Mucosa of descending colon (tissue), 3 donors: ENCODE data around the gene PRICKLE3. TPM values are rescaled to one million over a fixed set of nuclear protein-coding genes. Genes with fewer than 3 reads are reported as not detected.

Experiments used
- ATAC-seq: fragments of 200-7000 bp; cut with Tn5 transposase; one replicate; pipeline ENCODE4 v1.9.1; 2020; ENCODE audit warnings: mild to moderate bottlenecking, moderate library complexity
- DNase-seq, 3 donors: peaks; one replicate each; pipeline ENCODE4 v3.0.0-alpha.2; 2020
- H3K36me3 ChIP-seq: fragments of 200-600 bp; one replicate; pipeline ENCODE4 v1.8.0; 2021; ENCODE audit warnings: low read depth, mild to moderate bottlenecking
- H3K4me1 ChIP-seq: fragments of 200-600 bp; one replicate; pipeline ENCODE4 v1.8.0; 2021; ENCODE audit warnings: low read depth, mild to moderate bottlenecking
- H3K4me3 ChIP-seq: fragments of 200-600 bp; one replicate; pipeline ENCODE4 v1.8.0; 2021; ENCODE audit warnings: mild to moderate bottlenecking
- H3K9me3 ChIP-seq: fragments of 200-600 bp; one replicate; pipeline ENCODE4 v1.8.0; 2021; ENCODE audit warnings: mild to moderate bottlenecking
- intact Hi-C, 2 donors: fragments of 100-400 bp; cut with DNase I in 1 of 2; cut with micrococcal nuclease in 1 of 2; formaldehyde crosslinking; loops; one replicate each; pipeline versions ENCODE4 v1.11.0 to v1.11.1; 2022; cut with DNase I, micrococcal nuclease
- total RNA-seq, 3 donors: library from RNA; stranded (reverse); fragmentation: NEBNext Ultra II Directional in 2 of 3; extraction: Animal tissue kit (Norgen Biotek cat#: 25700) in 2 of 3; gene quantifications; one replicate each; pipeline versions ENCODE4 v1.2.1 to v1.2.4, GENCODE V29; 2021 to 2023
- TF ChIP-seq, protein P1 (sequence below): fragments of 200-600 bp; IDR thresholded peaks from one replicate; pipeline ENCODE4 v1.8.0; 2022; ENCODE audit warnings: antibody characterized with exemption, mild to moderate bottlenecking
- donor health status: DM: no; HTN: no; CAD: no; lungs with moderate emphysema.
- donor health status: DM: no; HTN: no; CAD: no.
- donor health status: DM: no; HTN: yes; CAD: no.

Gene PRICKLE3
- total RNA-seq, 3 donors from 2014 or later = 12.5 to 15.6 (median 13.0) TPM

DNA sequence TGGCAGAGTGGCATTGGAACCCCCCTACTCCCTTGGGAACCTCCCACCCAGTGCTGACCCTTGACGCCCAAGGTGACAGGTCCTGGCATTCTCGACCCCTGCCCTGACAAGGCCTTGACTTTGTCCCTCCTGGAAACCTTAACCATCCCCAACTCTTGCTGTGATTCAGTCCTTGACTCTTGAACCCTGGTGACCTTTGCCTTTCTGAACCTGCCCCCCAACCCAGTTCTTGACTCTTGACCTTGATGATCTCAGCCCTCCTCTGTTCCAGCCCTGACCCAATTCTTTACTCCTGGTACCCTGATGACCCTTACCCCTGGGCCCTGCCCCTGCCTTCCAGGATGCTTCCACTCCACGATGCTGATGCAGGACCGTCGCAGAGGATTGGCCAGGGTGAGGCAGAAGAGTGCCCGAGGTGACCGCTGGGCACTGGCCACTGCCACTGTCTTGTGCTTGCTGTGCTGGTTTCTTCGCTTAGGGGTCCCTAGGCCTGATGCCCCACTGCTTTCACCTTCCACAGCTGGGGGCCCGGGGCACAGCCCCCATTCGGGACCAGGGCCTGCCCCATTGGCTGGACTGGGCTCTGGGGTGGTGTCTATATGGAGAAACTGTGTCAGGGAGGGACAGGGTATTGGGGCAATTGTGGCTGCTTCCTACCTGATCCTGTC, 45.3 kb upstream of the PRICKLE3 start:
- TF ChIP-seq, protein P1, sequence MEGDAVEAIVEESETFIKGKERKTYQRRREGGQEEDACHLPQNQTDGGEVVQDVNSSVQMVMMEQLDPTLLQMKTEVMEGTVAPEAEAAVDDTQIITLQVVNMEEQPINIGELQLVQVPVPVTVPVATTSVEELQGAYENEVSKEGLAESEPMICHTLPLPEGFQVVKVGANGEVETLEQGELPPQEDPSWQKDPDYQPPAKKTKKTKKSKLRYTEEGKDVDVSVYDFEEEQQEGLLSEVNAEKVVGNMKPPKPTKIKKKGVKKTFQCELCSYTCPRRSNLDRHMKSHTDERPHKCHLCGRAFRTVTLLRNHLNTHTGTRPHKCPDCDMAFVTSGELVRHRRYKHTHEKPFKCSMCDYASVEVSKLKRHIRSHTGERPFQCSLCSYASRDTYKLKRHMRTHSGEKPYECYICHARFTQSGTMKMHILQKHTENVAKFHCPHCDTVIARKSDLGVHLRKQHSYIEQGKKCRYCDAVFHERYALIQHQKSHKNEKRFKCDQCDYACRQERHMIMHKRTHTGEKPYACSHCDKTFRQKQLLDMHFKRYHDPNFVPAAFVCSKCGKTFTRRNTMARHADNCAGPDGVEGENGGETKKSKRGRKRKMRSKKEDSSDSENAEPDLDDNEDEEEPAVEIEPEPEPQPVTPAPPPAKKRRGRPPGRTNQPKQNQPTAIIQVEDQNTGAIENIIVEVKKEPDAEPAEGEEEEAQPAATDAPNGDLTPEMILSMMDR = no peak

GRCh38 chrX:49230500-49231232, 44.5 kb upstream of the PRICKLE3 start:
- intact Hi-C loops = no loop called here
- Histone ChIP-seq H3K36me3 (no peaks in the 10 kb centered on the region), H3K9me3 (no peaks in the 10 kb centered on the region), H3K4me3 (no peak overlapping the region), H3K4me1 (no peaks in the 10 kb centered on the region)
- DNase-seq (peak; percentile 87 to 91 (median 88)), ATAC-seq (peak; percentile 89)
- TF ChIP-seq, protein P1 = no peak

More for the DNA sequence above, 45.3 kb upstream of the PRICKLE3 start:
- intact Hi-C loops = no loop called here
- ATAC-seq (no peak), DNase-seq (no peak)
- Histone ChIP-seq H3K4me1 (no peaks in the 10 kb centered on the region), H3K4me3 (no peak overlapping the region), H3K9me3 (no peaks in the 10 kb centered on the region), H3K36me3 (no peaks in the 10 kb centered on the region)

- Histone ChIP-seq H3K9me3 (no peaks in the 10 kb centered on the region), H3K4me3 (no peak overlapping the region), H3K4me1 (no peaks in the 10 kb centered on the region), H3K36me3 (no peaks in the 10 kb centered on the region)
- ATAC-seq (no peak), DNase-seq (no peak)
- intact Hi-C loops = no loop called here
- TF ChIP-seq, protein P1 = no peak
These were observed 42.0 kb upstream of the PRICKLE3 start for GRCh38 chrX:49228185-49228584.

DNA sequence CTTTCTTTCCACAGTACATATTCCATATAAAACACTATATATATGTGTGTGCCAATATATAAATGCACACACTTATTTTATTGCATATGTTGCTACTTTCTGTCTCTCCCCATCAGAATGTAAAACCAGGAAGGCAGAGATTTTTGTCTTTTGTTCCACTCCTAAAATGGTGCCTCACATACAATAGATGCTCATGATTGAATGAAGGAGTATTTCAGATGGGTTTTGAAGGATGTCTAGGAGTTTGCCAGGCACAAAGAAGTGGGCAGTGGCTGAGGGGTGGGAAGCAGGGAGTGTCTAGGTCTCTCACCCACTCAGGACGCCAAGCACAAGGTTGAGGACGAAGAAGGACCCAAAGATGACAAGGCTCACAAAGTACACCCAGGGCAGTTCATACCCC, 41.6 kb upstream of the PRICKLE3 start:
- no peaks in the 10 kb centered on the region for H3K9me3 ChIP-seq
- DNase-seq (no peak), ATAC-seq (no peak)
- H3K36me3 ChIP-seq = no peaks in the 10 kb centered on the region
- intact Hi-C loops = no loop called here
- TF ChIP-seq, protein P1 = no peak
- H3K4me3 ChIP-seq = no peak overlapping the region
- H3K4me1 ChIP-seq = no peaks in the 10 kb centered on the region

GRCh38 chrX:49226946-49227345, 40.8 kb upstream of the PRICKLE3 start:
- intact Hi-C loops = no loop called here
- Histone ChIP-seq H3K4me3 (no peak overlapping the region), H3K9me3 (no peaks in the 10 kb centered on the region), H3K36me3 (no peaks in the 10 kb centered on the region), H3K4me1 (no peaks in the 10 kb centered on the region)
- TF ChIP-seq, protein P1 = no peak
- ATAC-seq (no peak), DNase-seq (no peak)
